ENCODE measurements around the gene RTCB. TPM values are rescaled to one million over a fixed set of nuclear protein-coding genes. Genes with fewer than 3 reads are reported as not detected.
A peak's percentile ranks its signal among the peaks of the same experiment; 100 is the strongest.

The RTCB gene
- total RNA-seq, 1 experiment from 2014 or later, result 108 TPM

- H3K27me3 Mint-ChIP-seq (ENCODE audit: unreplicated experiment), result peaks cover 40% of the 10 kb centered on the region
- BruUV-seq (replicated peaks), result no TSS peak
- CTCF ChIA-PET, result interaction anchor here (0.6 to 1.0 kb wide), 2 partner anchors 32 to 61 kb away, joined by 3 to 5 read pairs; partner anchors contain the start of gene FBXO7
- H3K4me1 Mint-ChIP-seq (ENCODE audit: low read depth, unreplicated experiment), result peaks cover 13% of the 10 kb centered on the region
- intact Hi-C loops (cut with micrococcal nuclease; ENCODE audit: unreplicated experiment), result no loop called here
- no peak for DNase-seq
- H3K4me3 Mint-ChIP-seq (ENCODE audit: low read depth, unreplicated experiment), result no peak overlapping the region
- TF ChIP-seq CTCF (IDR thresholded peaks at IDR 0.05; ENCODE audit: unreplicated experiment), result no peak
- H3K36me3 Mint-ChIP-seq (ENCODE audit: insufficient read depth, unreplicated experiment), result peaks cover 14% of the 10 kb centered on the region
- no peaks in the 10 kb centered on the region for H3K9me3 Mint-ChIP-seq (ENCODE audit: low read depth, unreplicated experiment)
- H3K27ac Mint-ChIP-seq (ENCODE audit: unreplicated experiment), result no peak overlapping the region
These were observed 2.1 kb upstream of the RTCB start for GRCh38 chr22:32414191-32414590.

- intact Hi-C loops (cut with micrococcal nuclease; ENCODE audit: unreplicated experiment), result loop anchor here (1.0 kb wide), 1 partner anchor 60 kb away; no protein-coding TSS in a partner anchor
- H3K4me3 Mint-ChIP-seq (ENCODE audit: low read depth, unreplicated experiment), result no peak overlapping the region
- no peaks in the 10 kb centered on the region for H3K9me3 Mint-ChIP-seq (ENCODE audit: low read depth, unreplicated experiment)
- H3K4me1 Mint-ChIP-seq (ENCODE audit: low read depth, unreplicated experiment), result peaks cover 13% of the 10 kb centered on the region
- CTCF ChIA-PET, result interaction anchor here (0.6 kb wide), 1 partner anchor 32 kb away, joined by 3 read pairs; no protein-coding TSS in a partner anchor
- BruUV-seq (replicated peaks), result no TSS peak
- peaks cover 38% of the 10 kb centered on the region for H3K27me3 Mint-ChIP-seq (ENCODE audit: unreplicated experiment)
- no peak for TF ChIP-seq CTCF (IDR thresholded peaks at IDR 0.05; ENCODE audit: unreplicated experiment)
- peaks cover 14% of the 10 kb centered on the region for H3K36me3 Mint-ChIP-seq (ENCODE audit: insufficient read depth, unreplicated experiment)
- DNase-seq, result no peak
- no peak overlapping the region for H3K27ac Mint-ChIP-seq (ENCODE audit: unreplicated experiment)
These were observed 1.7 kb upstream of the RTCB start for GRCh38 chr22:32413719-32414118.

GRCh38 chr22:32411402-32411801, 645 bp downstream of the RTCB start:
- DNase-seq, result no peak
- peak overlapping the region; percentile 96 for H3K4me3 Mint-ChIP-seq (ENCODE audit: low read depth, unreplicated experiment)
- no peaks in the 10 kb centered on the region for H3K9me3 Mint-ChIP-seq (ENCODE audit: low read depth, unreplicated experiment)
- CTCF ChIA-PET, result interaction anchor here (1.1 kb wide), 2 partner anchors 10 to 33 kb away, joined by 3 read pairs; no protein-coding TSS in a partner anchor
- TF ChIP-seq CTCF (IDR thresholded peaks at IDR 0.05; ENCODE audit: unreplicated experiment), result no peak
- H3K27ac Mint-ChIP-seq (ENCODE audit: unreplicated experiment), result peak overlapping the region; percentile 74
- H3K36me3 Mint-ChIP-seq (ENCODE audit: insufficient read depth, unreplicated experiment), result peaks cover 33% of the 10 kb centered on the region
- no TSS peak for BruUV-seq (replicated peaks)
- peaks cover 14% of the 10 kb centered on the region for H3K27me3 Mint-ChIP-seq (ENCODE audit: unreplicated experiment)
- H3K4me1 Mint-ChIP-seq (ENCODE audit: low read depth, unreplicated experiment), result peaks cover 13% of the 10 kb centered on the region
- intact Hi-C loops (cut with micrococcal nuclease; ENCODE audit: unreplicated experiment), result no loop called here

- Mint-ChIP-seq H3K9me3 (ENCODE audit: low read depth, unreplicated experiment) (no peaks in the 10 kb centered on the region), H3K4me1 (ENCODE audit: low read depth, unreplicated experiment) (peaks cover 13% of the 10 kb centered on the region), H3K27me3 (ENCODE audit: unreplicated experiment) (peaks cover 5% of the 10 kb centered on the region), H3K36me3 (ENCODE audit: insufficient read depth, unreplicated experiment) (peaks cover 35% of the 10 kb centered on the region), H3K4me3 (ENCODE audit: low read depth, unreplicated experiment) (peak overlapping the region; percentile 96), H3K27ac (ENCODE audit: unreplicated experiment) (no peak overlapping the region)
- no peak for TF ChIP-seq CTCF (IDR thresholded peaks at IDR 0.05; ENCODE audit: unreplicated experiment)
- intact Hi-C loops (cut with micrococcal nuclease; ENCODE audit: unreplicated experiment), result no loop called here
- no TSS peak for BruUV-seq (replicated peaks)
- CTCF ChIA-PET, result interaction anchor here (0.6 to 1.1 kb wide), 3 partner anchors 10 to 295 kb away, joined by 3 read pairs; no protein-coding TSS in a partner anchor
- DNase-seq, result no peak
These were observed 1.6 kb downstream of the RTCB start for GRCh38 chr22:32410459-32410858.
